ENCODE data around the gene TUSC7.

GRCh38 chr3:116678853-116679252, 30.7 kb upstream of the TUSC7 start:
- no peak for TF ChIP-seq POLR2A (IDR thresholded peaks at IDR 0.05)
- no peak for TF ChIP-seq CTCF (IDR thresholded peaks at IDR 0.05)
